GM19328 (cell line): ENCODE measurements around the gene NXT1.
"Not testable (repeated sequence)": the region's sequence is repeated elsewhere in the genome, so short reads cannot be mapped to it uniquely, and the experiment has no call there.

Experiments used
- ATAC-seq: cut with Tn5 transposase; IDR thresholded peaks from one replicate; pipeline ENCODE4 v1.9.1; 2021; ENCODE audit warnings: mild to moderate bottlenecking, moderate library complexity; ENCODE audit not compliant: unreplicated experiment

NXT1 gene

DNA sequence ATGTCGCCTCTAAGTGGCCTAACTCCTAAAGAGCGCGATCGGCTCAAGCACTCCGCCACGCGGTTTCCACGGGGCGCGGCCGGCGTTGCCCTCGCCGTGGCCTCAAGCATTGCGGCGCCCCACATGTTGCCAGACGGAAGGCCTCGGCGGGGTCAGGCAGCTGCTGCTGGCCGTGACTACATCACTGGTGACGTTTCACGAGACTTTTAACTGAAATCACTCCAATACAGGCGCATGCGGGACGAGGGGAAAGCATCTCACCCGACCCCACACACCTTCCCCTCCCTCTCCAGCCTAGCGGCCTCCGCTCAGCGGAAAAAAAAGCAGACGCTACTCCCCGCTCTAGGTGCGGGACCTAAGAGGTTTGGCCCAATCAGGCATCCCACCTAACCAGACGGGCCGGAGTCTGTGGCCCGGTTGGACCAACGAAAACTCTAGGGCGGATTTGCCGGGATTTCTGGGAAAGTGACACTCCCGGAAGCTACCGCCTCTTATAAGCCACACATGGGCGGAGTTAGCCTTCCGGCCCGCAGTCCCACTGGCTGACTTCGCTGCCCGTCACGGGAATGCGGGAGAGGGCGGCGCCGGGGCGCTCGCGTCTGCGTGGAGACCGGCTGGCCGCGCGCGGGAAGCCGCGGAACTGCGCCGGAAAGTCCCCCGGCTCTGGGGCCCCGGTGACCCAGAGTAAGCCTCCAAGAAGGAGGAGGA, at the start of gene NXT1:
TSS of gene NXT1 (plus strand) at position 596 of the 708 bp plus-strand sequence. CDS start 3,251 bp downstream, outside the sequence.
- ATAC-seq = peak; percentile 82

DNA sequence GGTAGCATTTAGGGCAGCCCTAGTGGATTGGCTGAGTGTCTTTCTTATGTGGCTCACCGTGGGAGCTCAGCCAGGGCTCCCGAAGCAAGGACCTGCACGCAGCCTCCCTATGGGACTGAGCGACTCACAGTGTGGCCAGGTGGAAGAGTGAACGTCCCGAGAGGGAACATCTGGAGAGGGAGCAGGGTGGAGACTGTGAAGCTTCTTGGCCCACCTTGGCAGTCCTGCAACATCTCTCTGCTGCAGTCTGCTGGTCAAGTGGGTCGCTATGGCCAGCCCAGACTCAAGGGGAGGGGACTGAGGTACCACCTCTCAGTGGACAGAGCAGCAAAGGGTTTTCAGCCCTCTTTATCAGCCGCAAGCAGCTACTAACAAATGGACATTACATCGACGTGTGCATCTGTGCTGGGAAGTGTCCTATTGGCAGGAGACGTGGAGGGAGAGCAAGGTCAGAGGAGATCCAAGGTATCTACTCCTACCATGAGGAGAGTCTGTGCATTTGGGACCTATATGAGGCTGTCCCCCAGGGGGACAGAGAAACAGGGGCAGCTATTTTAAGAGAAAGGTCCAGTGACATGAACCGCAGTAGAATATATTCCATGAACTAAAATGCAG, 49.0 kb upstream of the NXT1 start:
- ATAC-seq = no peak

DNA sequence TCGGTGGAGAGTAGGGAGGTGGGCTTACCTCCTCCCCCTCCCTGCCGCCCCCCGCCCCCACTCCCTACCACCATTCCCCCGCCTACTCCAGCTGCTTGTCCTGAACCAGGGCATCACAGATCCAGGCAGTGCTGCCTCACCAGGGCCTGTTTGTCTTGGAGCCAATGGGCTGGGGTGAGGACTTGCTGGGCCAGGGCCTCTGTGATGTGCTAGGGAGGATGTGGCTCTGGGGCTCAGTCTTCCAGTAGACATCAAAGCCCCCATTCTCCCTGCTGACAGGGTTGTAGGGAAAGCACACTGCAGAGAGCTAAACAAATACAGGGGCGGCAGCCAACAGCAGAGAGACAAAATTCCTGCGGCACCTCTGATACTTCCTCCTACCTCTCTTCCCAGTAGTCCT, 48.2 kb upstream of the NXT1 start:
- no peak for ATAC-seq

DNA sequence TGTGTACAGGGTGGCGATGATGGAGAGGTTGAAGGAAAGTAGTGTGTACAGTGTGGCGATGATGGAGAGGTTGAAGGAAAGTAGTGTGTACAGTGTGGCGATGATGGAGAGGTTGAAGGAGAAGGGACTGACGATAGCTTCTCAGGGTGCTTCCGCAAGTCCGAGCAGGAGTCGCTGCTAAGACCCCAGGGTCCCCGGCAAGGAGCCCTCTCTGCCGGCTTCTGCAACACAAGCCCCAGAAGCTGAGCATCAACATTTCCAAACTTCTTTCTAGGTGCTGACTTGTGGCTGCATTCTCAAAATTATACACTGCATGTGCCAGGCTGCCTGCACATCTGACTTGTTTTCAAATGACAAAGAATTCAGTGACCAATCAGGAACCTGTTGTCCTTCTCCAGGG, 47.8 kb upstream of the NXT1 start:
- no peak for ATAC-seq

DNA sequence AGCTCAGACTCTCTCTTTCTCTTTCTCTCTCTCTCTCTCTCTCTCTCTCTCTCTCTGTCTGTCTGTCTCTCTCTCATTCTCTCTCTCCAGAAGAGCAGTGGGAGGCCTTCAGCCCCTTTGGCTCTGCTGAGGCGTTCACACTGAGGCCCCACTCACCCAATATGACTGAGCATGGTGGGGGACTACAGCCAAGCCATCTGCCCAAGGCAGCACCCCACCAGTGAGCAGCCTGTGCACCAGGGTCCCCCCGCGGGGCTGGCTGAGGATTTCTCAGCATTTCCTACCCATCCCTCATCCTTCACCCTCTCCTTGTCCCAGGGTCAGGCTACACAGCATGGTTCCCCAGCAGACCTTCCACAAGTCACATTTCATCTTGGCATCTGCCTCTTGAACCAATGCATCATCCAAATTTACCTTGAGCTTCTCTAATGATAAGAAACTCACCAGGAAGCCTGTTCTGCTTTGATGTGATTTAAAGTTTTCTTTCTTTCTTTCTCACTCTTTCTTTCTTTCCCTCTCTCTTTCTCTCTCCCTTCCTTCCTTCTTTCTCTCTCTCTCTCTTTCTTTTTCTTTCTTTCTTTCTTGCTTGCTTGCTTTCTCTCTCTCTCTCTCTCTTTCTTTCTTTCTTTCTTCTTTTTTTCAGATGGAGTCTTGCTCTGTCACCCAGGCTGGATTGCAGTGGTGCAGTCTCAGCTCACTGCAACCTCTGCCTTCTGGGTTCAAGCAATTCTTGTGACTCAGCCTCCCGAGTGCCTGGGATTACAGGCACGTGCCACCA, 47.1 kb upstream of the NXT1 start:
- ATAC-seq = no peak

DNA sequence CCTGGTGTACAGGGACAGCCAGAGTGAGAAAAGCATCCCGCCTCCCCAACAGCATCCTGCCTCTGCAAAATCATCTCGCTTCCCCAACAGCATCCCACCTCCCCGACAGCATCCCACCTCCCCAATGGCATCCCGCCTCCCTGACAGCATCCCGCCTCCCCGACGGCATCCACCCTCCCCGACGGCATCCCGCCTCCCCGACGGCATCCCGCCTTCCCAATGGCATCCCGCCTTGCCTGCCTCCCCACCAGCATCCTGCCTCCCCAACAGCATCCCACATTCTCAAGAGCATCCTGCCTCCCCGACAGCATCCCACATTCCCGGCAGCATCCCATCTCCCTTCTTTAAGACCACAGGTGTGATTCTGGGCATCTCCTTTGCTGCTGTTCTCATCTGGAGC, 46.0 kb upstream of the NXT1 start:
- no peak for ATAC-seq

DNA sequence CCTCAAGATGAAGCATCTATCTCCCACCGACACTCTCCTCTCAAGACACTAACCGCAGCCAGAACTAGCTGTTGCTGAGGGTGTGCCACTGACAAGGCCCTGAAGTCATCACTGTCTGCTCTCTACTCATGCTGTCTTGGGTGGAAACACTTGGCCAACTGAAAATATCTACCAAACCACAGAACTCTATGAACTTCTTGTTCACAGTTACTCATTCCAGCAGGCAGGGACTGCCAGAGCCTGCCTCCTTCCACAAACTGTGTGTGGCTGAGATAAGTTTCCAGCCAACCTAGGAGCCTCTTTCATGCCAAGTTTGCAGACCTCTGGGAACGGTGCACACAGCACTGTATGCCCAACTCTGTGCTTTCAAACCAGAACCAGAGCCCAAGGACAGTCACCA, 45.5 kb upstream of the NXT1 start:
- ATAC-seq = no peak

DNA sequence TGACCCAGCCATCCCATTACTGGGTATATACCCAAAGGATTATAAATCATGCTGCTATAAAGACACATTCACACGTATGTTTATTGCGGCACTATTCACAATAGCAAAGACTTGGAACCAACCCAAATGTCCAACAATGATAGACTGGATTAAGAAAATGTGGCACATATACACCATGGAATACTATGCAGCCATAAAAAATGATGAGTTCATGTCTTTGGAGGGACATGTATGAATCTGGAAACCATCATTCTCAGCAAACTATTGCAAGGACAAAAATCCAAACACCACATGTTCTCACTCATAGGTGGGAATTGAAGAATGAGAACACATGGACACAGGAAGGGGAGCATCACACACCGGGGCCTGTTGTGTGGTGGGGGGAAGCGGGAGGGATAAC, 43.2 kb upstream of the NXT1 start:
- ATAC-seq = not testable (repeated sequence)

DNA sequence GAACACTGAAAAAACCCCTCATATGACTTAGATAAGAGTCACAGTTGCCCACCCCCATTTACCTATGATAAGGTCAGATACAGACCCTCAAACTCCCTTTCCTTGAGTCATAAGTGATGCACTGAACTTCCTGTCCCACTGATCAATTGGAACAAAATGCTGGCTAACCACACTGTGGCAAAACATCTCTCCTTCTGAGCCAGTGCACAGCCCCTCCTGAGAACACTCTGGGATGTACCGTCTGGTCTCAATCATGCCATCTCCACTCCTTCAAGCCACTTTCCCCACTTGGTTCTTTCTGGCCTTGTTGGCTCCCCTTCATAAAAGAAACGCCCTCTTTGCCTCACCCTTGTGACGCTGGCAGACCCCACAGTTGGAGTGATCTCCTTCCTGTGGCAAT, 42.6 kb upstream of the NXT1 start:
- no peak for ATAC-seq

DNA sequence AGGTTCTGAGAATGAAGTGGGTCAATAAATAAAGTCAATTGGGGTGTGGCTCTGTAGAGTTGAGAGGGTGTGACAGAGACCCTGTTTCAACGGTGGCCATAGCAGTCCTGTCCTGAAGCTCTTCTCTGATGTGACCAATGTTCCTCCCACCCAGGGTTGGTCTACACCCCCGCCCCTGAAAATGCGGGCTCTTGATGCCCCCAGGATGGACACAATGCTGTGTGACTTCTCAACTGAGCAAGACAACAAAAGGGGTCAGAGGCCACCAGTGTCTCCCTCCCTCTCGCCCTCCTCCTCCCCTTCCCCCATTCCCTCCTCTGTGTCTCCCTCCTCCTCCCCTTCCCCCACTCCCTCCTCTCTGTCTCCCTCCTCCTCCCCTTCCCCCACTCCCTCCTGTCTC, 41.7 kb upstream of the NXT1 start:
- no peak for ATAC-seq

DNA sequence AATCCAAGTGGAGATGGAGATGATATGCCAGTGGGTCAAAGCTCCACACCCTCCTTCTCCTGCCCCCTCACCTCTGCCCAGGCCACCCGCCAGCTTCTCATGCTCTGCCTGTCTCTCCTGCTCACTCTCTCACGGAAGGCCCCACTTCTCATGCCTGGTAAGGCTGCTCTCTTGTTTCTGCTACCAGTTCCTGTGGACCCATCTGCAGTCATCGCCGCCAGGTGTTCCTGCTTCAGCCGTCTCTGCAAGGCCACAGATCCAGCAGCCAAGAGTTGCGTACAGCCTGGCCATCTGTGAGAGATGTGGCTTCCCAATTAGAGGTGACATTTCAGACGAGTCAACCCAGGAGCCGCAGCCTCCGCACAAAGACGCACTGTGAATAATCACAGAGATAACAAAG, 40.8 kb upstream of the NXT1 start:
- no peak for ATAC-seq

DNA sequence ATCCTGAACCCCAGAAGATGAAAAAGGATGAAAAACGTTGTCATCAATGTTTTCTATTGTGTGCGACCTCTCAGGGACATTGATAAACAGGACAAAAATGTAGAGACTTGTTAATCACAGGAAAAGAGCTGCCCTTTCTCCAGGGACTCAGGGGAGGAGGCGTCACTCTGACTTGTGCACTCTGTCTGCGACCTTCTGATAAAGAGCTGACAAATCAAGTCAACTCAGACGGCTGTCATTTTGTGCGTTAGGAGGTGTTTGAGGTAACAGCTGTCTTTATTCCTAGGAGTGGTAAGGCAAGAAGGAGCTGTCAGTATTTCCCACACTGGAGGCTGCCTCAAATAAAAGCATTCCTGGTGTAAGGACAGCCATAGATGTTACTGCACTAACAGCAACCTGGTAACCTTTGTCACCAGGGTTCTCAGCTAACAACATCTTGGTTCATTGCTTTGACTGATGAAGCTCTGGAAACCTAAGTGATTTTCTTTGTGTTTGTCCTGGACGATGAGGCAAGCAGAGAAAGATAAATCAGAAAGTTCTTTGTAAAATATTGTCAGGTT, 38.6 kb upstream of the NXT1 start:
- no peak for ATAC-seq

DNA sequence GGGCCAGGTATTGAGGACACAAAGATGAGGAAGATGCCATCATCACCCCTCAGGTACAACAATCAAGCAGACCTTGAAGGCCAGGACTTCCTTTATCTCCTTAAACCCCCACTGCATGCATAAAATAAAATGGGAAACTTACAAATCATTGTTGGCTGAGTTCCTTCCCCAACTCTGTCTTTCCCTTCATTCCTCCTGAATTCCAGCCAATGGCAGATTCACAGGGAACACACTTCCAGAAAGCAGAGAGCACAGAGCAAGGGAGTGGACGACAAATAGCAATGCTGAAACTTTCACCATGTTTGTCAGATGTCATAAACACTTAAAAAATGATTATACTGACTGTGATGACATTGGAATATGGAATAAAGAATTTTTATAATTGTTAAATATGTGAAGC, 37.3 kb upstream of the NXT1 start:
- ATAC-seq = no peak

DNA sequence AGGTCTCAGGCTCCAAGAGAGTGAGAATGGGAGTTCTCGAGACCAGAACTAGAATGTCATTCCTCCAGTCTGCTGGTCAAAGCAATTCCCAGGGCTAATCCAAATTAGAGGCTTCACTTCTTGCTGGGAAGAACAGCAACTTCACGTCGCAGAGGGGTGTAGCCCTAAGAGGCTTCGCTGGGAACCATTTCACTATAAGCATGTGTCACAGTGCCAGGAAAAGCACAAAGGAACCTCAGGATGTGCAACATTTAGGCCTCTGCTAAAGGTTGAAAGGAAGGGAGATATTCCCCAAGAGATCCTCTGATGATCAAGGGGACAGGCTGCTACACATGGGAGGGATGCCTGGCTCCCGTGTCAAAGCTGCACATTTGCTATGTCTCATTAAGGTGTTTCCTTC, 35.9 kb upstream of the NXT1 start:
- ATAC-seq = no peak

DNA sequence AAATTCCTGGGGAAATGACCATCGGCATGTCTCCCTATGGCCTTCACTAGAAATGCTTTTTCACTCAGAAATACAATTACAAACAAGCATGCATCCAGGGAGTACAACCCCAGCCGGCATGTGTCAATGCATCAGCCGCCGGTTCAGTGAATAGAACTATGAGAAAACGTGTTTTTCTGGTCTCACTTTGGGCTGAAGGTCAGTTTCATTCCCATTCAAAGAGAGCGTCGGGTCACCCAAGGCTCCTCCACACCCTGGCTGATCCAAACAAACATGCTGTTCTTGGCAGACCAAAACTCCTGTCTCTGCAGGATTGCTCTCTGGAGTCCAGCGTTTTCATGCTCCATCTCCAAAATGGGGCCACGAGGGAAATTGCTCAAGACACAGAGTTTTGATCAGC, 35.5 kb upstream of the NXT1 start:
- no peak for ATAC-seq

DNA sequence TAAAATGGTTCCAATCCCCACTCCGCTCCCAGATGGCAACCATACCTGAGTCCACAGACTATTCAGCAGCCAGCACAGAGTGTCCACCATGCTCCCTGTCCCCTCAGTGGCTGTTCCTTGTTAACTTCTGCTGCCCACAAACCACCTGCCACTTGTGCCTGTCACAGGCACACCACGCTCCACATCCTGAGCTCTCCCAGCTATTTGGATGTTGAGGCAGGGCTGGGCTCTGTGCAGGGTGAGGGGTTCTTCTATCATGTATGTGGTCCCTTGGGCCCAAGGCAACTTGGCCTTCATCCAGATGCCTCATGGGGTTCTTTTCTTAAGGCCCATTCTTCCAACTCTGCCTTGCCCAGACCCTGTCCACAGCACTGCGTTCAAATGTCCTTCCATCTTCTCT, 34.0 kb upstream of the NXT1 start:
- no peak for ATAC-seq

DNA sequence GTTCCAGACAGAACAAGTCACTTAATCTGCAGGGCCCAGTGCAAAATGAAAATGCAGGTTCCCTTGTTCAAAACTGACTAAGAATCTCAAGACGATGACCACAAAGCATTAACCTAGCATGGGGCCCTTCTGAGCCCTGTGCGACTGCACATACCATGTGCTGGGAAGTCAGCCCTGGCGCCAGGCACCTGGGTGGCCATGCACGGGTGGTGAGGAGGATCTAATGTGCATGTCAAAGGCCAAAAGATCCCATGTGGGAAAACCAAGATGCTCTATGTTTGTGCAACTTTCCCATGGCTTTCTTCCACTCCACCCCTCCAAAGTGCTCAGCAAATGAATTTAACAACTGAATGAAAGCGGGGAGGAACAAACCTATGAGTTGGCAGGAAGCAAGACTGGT, 33.5 kb upstream of the NXT1 start:
- no peak for ATAC-seq

DNA sequence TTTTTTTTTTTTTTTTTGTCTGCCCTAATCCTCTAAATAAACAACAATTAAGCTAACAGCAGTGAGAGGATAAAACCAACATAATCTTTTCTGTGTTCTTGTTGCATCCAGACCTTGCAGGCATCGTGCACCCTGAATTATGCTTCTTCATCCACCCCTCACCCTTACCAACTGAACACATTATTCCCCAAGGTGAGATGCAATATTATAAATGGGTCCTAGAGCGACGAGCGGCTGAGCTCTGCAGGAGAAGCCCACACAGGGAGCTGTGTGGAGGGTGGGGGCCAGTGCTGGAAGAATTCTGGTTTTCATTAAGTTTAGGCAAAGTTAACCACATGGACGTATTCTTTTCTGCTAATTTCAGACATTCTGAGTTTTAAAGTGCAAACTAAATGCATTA, 32.2 kb upstream of the NXT1 start:
- no peak for ATAC-seq

DNA sequence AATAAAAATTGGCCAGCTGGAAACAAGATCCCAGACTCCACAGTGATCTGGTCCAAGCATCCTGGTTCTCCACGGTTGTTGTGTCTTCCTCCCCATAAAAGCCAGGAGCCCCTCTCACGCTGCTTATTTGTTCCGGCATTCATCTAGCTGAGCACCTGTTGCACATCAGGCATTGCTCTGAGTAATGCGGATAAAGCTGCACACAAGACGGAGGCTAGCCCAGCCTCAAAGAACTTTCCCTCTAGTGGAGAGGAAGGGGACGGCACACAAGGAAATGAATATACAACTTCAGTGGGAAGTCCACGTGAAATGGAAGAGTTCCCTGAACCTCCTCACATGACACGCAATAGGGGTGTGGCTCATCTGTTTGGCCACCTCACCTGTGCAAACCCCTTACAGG, 30.3 kb upstream of the NXT1 start:
- no peak for ATAC-seq

DNA sequence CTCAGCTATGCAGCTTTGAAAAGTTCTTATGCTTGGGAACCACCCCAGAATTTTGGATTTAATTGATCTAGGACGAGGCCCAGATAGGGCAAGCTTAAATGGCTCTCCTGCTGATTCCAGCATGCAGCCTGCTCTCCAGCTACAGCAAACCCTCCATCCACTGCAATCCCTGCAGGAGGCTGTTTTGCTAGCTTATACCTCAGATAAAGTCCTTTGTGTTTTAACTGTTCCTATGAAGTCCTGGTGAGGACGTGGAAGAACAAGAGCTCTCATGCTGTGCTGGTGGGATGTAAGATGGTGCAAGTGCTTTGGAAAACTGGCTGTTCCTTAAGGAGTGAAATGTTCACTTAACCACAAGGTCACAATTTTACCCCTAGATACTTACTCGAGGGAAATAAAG, 25.5 kb upstream of the NXT1 start:
- no peak for ATAC-seq

DNA sequence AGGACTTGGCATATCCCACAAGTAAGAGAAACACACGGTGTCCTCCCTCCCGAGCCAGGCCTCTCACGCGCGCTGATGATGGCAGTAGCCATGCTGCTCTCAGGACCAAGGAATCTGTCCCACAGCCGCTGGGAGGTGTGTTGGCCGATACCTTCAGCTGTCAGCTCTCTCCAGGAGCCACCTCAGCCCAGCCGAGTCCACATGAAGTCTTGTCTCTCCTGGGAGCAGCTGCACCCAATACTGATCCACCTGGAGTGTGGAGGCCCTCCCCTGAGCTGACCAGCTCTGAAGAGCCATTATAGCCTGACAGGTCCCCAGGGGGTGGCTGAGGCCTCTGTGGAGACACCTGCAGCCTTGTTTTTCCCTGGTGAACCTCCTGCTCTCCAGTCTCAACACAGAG, 23.8 kb upstream of the NXT1 start:
- no peak for ATAC-seq
